WTC11 (cell line): ENCODE measurements around the gene CNTN5. TPM values are rescaled to one million over a fixed set of nuclear protein-coding genes. Genes with fewer than 3 reads are reported as not detected.
A peak's percentile ranks its signal among the peaks of the same experiment; 100 is the strongest.
"Not testable (repeated sequence)": the region's sequence is repeated elsewhere in the genome, so short reads cannot be mapped to it uniquely, and the experiment has no call there.

Experiments
- ATAC-seq: fragments of 200-7000 bp; cut with Tn5 transposase; 2 replicates; pipeline ENCODE4 v1.10.0; 2021; ENCODE audit warnings: mild to moderate bottlenecking, moderate library complexity
- CTCF ChIA-PET: fragments of 300-600 bp; sonication (Branson Sonifier 250); formaldehyde crosslinking; loops from one replicate; lab custom pipeline; 2021; ENCODE audit warnings: antibody characterized with exemption; lab: Charles Lee
- POLR2A ChIA-PET: fragments of 350-600 bp; sonication (Branson Sonifier 250); formaldehyde crosslinking; loops from one replicate; lab custom pipeline; 2021; ENCODE audit warnings: antibody characterized with exemption; lab: Charles Lee
- DNase-seq: peaks from one replicate; pipeline ENCODE4 v3.0.0; 2021; ENCODE audit warnings: low spot score
- H3K27ac Mint-ChIP-seq: 2 replicates; pipeline ENCODE4 v1.8.0; 2021; ENCODE audit warnings: mixed read lengths
- H3K27me3 Mint-ChIP-seq: 2 replicates; pipeline ENCODE4 v1.8.0; 2021; ENCODE audit warnings: low read depth, mild to moderate bottlenecking, moderate library complexity, mixed read lengths
- H3K36me3 Mint-ChIP-seq: 2 replicates; pipeline ENCODE4 v1.8.0; 2021; ENCODE audit warnings: mixed read lengths
- H3K4me1 Mint-ChIP-seq: 2 replicates; pipeline ENCODE4 v1.8.0; 2022; ENCODE audit warnings: mixed read lengths
- H3K4me3 Mint-ChIP-seq: 2 replicates; pipeline ENCODE4 v1.8.0; 2021; ENCODE audit warnings: mild to moderate bottlenecking, moderate library complexity, mixed read lengths
- H3K9me3 Mint-ChIP-seq: 2 replicates; pipeline ENCODE4 v1.8.0; 2021; ENCODE audit warnings: mixed read lengths
- CREB1 ChIP-seq: sonication (generic); formaldehyde crosslinking; IDR thresholded peaks from 2 replicates; pipeline ENCODE4 v1.8.0; 2023; ENCODE audit warnings: mild to moderate bottlenecking, missing genetic modification reagents
- EMX1 ChIP-seq: fragments of 250-450 bp; sonication (Bioruptor Pico); IDR thresholded peaks from 2 replicates; pipeline ENCODE4 v1.8.0; 2021; ENCODE audit warnings: mild to moderate bottlenecking
- FOXP4 ChIP-seq: sonication (generic); formaldehyde crosslinking; IDR thresholded peaks from 2 replicates; pipeline ENCODE4 v1.8.0; 2022; ENCODE audit warnings: mild to moderate bottlenecking, missing genetic modification reagents
- GTF2I ChIP-seq: fragments of 250-450 bp; sonication (Bioruptor Pico); conservative IDR thresholded peaks from 2 replicates; pipeline ENCODE4 v1.4.0; 2021; ENCODE audit warnings: mild to moderate bottlenecking
- NR3C1 ChIP-seq: sonication (generic); formaldehyde crosslinking; conservative IDR thresholded peaks from 2 replicates; pipeline ENCODE4 v1.8.1; 2023; ENCODE audit warnings: low read depth, mild to moderate bottlenecking, missing genetic modification reagents
- SMAD3 ChIP-seq: sonication (generic); formaldehyde crosslinking; IDR thresholded peaks from 2 replicates; pipeline ENCODE4 v1.8.0; 2022; ENCODE audit warnings: missing genetic modification reagents, mild to moderate bottlenecking, borderline replicate concordance
- ZNF232 ChIP-seq: sonication (generic); formaldehyde crosslinking; IDR thresholded peaks from 2 replicates; pipeline ENCODE4 v1.8.0; 2022; ENCODE audit warnings: mild to moderate bottlenecking, missing genetic modification reagents
- ZSCAN18 ChIP-seq: fragments of 250-450 bp; sonication (Bioruptor Pico); IDR thresholded peaks from 2 replicates; pipeline ENCODE4 v2.1.2; 2022; ENCODE audit warnings: mild to moderate bottlenecking, moderate library complexity
- total RNA-seq: library from RNA; stranded (reverse); gene quantifications from 3 replicates; pipeline ENCODE4 v1.2.3, GENCODE V29; 2021
- TF ChIP-seq, protein P1 (sequence below): sonication (generic); formaldehyde crosslinking; IDR thresholded peaks from 2 replicates; pipeline ENCODE4 v1.8.0; 2022; ENCODE audit warnings: missing genetic modification reagents
- TF ChIP-seq, protein P2 (sequence below): sonication (generic); formaldehyde crosslinking; IDR thresholded peaks from 2 replicates; pipeline ENCODE4 v1.8.1; 2022; ENCODE audit warnings: low read depth, missing genetic modification reagents, borderline replicate concordance
- TF ChIP-seq, protein P3 (sequence below): fragments of 250-450 bp; sonication (Bioruptor Pico); IDR thresholded peaks from 2 replicates; pipeline ENCODE4 v1.8.0; 2021; ENCODE audit warnings: mild to moderate bottlenecking
- TF ChIP-seq, protein P4 (sequence below): sonication (generic); formaldehyde crosslinking; IDR thresholded peaks from 2 replicates; pipeline ENCODE4 v1.8.0; 2023; ENCODE audit warnings: missing genetic modification reagents

CNTN5 gene
- total RNA-seq, 1 experiment from 2014 or later, result 0.07 TPM

DNA sequence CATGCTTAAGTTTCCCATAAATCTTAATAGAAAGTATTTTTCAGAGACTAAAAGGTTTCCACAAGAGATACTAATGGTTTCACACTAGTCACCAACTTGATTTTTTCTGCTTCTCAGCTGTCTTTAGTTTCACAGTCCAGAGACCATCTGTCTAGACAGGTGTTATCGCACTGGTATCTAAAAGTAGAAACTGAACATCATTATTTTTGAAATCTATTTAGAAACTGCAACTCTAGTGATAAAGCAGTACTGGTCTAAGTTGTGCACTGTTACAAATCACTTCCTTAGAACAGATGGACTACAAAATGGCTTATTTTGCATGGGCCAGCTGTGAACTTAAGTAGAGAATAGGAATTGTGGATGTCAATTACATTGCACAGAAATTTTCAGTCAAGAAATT lies 78.0 kb downstream of the CNTN5 start:
- CTCF ChIA-PET, result no interaction called here
- TF ChIP-seq SMAD3 (CRISPR knock-in tag), result no peak
- POLR2A ChIA-PET, result no interaction called here
- ATAC-seq, result no peak
- H3K4me1 Mint-ChIP-seq, result no peaks in the 10 kb centered on the region
- H3K27ac Mint-ChIP-seq, result no peak overlapping the region
- peaks cover 18% of the 10 kb centered on the region for H3K36me3 Mint-ChIP-seq
- no peak overlapping the region for H3K4me3 Mint-ChIP-seq
- H3K27me3 Mint-ChIP-seq, result no peaks in the 10 kb centered on the region
- H3K9me3 Mint-ChIP-seq, result peaks cover 28% of the 10 kb centered on the region
- DNase-seq, result no peak

DNA sequence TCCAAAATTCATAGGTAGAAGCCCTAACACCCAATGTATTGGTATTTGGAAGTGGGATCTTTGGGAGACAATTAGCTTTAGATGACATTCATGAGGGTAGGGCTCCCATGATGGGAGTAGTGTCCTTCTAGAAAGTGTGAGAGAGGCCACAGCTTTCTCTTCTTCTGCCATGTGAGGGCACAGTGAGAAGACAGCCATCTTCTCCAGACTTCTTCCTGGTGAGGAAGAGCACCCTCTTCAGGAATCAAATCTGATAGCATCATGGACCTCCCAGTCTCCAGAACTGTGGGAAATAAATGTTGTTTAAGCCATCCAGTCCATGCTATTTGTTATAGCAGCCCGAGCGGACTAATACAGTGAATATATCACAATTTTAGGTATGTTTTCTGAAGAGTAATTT lies 96.9 kb downstream of the CNTN5 start:
- Mint-ChIP-seq H3K4me3 (no peak overlapping the region), H3K36me3 (peaks cover 3% of the 10 kb centered on the region; the same call in 1 of the 2 replicates), H3K9me3 (peaks cover 17% of the 10 kb centered on the region), H3K4me1 (no peaks in the 10 kb centered on the region)
- ChIA-PET POLR2A (no interaction called here), CTCF (no interaction called here)
- peak; percentile 78 for ATAC-seq
- TF ChIP-seq FOXP4, result no peak
- 0 out of 2 replicates have a peak, but pooled peaks have one; percentile 72 for TF ChIP-seq ZSCAN18 (CRISPR knock-in tag)
- TF ChIP-seq, all 79 proteins: peak for 1
- H3K27ac Mint-ChIP-seq, result no peak overlapping the region
- no peaks in the 10 kb centered on the region for H3K27me3 Mint-ChIP-seq
- no peak for DNase-seq

DNA sequence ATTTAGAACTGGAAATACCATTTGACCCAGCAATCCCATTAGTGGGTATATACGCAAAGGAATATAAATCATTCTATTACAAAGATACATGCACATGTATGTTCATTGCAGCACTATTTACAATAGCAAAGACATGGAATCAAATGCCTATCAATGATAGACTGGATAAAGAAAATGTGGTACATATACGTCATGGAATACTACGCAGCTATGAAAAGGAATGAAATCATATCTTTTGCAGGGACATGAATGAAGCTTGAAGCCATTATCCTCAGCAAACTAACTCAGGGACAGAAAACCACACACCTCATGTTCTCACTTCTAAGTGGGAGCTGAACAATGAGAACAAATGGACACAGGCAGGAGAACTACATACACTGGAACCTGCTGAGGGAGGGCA lies 113.1 kb downstream of the CNTN5 start:
- DNase-seq, CTCF ChIA-PET, H3K4me3 Mint-ChIP-seq, H3K27me3 Mint-ChIP-seq, H3K36me3 Mint-ChIP-seq, H3K4me1 Mint-ChIP-seq, ATAC-seq, H3K27ac Mint-ChIP-seq, POLR2A ChIA-PET: not testable (repeated sequence)
- H3K9me3 Mint-ChIP-seq, result peaks cover 36% of the 10 kb centered on the region
- peak; percentile 58 for TF ChIP-seq GTF2I (CRISPR knock-in tag)
- TF ChIP-seq, all 79 proteins: peak for 1; not testable (repeated sequence) for 78

GRCh38 chr11:99135508-99135907 lies 114.8 kb downstream of the CNTN5 start:
- H3K36me3 Mint-ChIP-seq, result peaks cover 3% of the 10 kb centered on the region; the same call in 1 of the 2 replicates
- CTCF ChIA-PET, result no interaction called here
- TF ChIP-seq FOXP4 (no peak), EMX1 (CRISPR knock-in tag) (no peak), CREB1 (CRISPR knock-in tag) (no peak), ZNF232 (CRISPR knock-in tag) (no peak), NR3C1 (CRISPR knock-in tag) (no peak)
- TF ChIP-seq, protein P1, sequence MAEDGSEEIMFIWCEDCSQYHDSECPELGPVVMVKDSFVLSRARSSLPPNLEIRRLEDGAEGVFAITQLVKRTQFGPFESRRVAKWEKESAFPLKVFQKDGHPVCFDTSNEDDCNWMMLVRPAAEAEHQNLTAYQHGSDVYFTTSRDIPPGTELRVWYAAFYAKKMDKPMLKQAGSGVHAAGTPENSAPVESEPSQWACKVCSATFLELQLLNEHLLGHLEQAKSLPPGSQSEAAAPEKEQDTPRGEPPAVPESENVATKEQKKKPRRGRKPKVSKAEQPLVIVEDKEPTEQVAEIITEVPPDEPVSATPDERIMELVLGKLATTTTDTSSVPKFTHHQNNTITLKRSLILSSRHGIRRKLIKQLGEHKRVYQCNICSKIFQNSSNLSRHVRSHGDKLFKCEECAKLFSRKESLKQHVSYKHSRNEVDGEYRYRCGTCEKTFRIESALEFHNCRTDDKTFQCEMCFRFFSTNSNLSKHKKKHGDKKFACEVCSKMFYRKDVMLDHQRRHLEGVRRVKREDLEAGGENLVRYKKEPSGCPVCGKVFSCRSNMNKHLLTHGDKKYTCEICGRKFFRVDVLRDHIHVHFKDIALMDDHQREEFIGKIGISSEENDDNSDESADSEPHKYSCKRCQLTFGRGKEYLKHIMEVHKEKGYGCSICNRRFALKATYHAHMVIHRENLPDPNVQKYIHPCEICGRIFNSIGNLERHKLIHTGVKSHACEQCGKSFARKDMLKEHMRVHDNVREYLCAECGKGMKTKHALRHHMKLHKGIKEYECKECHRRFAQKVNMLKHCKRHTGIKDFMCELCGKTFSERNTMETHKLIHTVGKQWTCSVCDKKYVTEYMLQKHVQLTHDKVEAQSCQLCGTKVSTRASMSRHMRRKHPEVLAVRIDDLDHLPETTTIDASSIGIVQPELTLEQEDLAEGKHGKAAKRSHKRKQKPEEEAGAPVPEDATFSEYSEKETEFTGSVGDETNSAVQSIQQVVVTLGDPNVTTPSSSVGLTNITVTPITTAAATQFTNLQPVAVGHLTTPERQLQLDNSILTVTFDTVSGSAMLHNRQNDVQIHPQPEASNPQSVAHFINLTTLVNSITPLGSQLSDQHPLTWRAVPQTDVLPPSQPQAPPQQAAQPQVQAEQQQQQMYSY (CRISPR knock-in tag), result no peak
- TF ChIP-seq, protein P2, sequence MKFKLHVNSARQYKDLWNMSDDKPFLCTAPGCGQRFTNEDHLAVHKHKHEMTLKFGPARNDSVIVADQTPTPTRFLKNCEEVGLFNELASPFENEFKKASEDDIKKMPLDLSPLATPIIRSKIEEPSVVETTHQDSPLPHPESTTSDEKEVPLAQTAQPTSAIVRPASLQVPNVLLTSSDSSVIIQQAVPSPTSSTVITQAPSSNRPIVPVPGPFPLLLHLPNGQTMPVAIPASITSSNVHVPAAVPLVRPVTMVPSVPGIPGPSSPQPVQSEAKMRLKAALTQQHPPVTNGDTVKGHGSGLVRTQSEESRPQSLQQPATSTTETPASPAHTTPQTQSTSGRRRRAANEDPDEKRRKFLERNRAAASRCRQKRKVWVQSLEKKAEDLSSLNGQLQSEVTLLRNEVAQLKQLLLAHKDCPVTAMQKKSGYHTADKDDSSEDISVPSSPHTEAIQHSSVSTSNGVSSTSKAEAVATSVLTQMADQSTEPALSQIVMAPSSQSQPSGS (CRISPR knock-in tag), result no peak
- TF ChIP-seq, protein P3, sequence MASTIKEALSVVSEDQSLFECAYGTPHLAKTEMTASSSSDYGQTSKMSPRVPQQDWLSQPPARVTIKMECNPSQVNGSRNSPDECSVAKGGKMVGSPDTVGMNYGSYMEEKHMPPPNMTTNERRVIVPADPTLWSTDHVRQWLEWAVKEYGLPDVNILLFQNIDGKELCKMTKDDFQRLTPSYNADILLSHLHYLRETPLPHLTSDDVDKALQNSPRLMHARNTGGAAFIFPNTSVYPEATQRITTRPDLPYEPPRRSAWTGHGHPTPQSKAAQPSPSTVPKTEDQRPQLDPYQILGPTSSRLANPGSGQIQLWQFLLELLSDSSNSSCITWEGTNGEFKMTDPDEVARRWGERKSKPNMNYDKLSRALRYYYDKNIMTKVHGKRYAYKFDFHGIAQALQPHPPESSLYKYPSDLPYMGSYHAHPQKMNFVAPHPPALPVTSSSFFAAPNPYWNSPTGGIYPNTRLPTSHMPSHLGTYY (CRISPR knock-in tag), result no peak
- TF ChIP-seq, protein P4, sequence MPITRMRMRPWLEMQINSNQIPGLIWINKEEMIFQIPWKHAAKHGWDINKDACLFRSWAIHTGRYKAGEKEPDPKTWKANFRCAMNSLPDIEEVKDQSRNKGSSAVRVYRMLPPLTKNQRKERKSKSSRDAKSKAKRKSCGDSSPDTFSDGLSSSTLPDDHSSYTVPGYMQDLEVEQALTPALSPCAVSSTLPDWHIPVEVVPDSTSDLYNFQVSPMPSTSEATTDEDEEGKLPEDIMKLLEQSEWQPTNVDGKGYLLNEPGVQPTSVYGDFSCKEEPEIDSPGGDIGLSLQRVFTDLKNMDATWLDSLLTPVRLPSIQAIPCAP (CRISPR knock-in tag), result no peak

More at GRCh38 chr11:99135508-99135907, 114.8 kb downstream of the CNTN5 start:
- POLR2A ChIA-PET, result no interaction called here
- no peak overlapping the region for H3K4me3 Mint-ChIP-seq
- H3K27ac Mint-ChIP-seq, result no peak overlapping the region
- H3K9me3 Mint-ChIP-seq, result peaks cover 29% of the 10 kb centered on the region
- H3K27me3 Mint-ChIP-seq, result no peaks in the 10 kb centered on the region
- no peaks in the 10 kb centered on the region for H3K4me1 Mint-ChIP-seq
- ATAC-seq (no peak), DNase-seq (no peak)
